Measurements from ENCODE around the gene CWH43. TPM values are rescaled to one million over a fixed set of nuclear protein-coding genes. Genes with fewer than 3 reads are reported as not detected.
A peak's percentile ranks its signal among the peaks of the same experiment; 100 is the strongest.

The CWH43 gene
- polyA plus RNA-seq, 1 of the 3 experiments (the other 2 are of a cell fraction) = not detected

GRCh38 chr4:48949086-48949485 lies 37.0 kb upstream of the CWH43 start:
- Histone ChIP-seq H3K27ac (ENCODE audit: low read depth in 2 of 2, low read length in 1 of 2) (peak overlapping the region in 1 of 2 experiments; percentile 87; a peak in 3 of 4 replicates), H3K9me2 (no peaks in the 10 kb centered on the region), H3K27me3 (ENCODE audit: insufficient read depth) (no peaks in the 10 kb centered on the region), H3K4me3 (ENCODE audit: low read depth in 2 of 2, low read length in 1 of 2) (no peak overlapping the region), H3F3A (replicated peaks; ENCODE audit: insufficient read depth) (peaks cover 12% of the 10 kb centered on the region), H4K20me1 (ENCODE audit: insufficient read depth) (no peaks in the 10 kb centered on the region), H2AFZ (ENCODE audit: low read depth) (peak overlapping the region; percentile 27; the same call in 1 of the 2 replicates), H3K4me1 (ENCODE audit: control insufficient read depth in 1 of 2, insufficient read depth in 2 of 2, low read depth in 1 of 2, low read length in 1 of 2) (no peaks in the 10 kb centered on the region; a peak in 1 of 4 replicates), H3K79me2 (ENCODE audit: insufficient read depth) (no peaks in the 10 kb centered on the region), H3K36me3 (replicated peaks in 1 of 2; ENCODE audit: control insufficient read depth in 1 of 2, insufficient read depth in 2 of 2, low read length in 1 of 2) (no peaks in the 10 kb centered on the region), H3K9me3 (peaks cover 10% of the 10 kb centered on the region; the same call in 1 of the 2 replicates), H3K4me2 (peak overlapping the region; percentile 30; the same call in 1 of the 2 replicates), H3K9ac (0 out of 2 replicates have a peak overlapping the region, but pooled peaks have one; percentile 13)
- TF ChIP-seq, protein P1, sequence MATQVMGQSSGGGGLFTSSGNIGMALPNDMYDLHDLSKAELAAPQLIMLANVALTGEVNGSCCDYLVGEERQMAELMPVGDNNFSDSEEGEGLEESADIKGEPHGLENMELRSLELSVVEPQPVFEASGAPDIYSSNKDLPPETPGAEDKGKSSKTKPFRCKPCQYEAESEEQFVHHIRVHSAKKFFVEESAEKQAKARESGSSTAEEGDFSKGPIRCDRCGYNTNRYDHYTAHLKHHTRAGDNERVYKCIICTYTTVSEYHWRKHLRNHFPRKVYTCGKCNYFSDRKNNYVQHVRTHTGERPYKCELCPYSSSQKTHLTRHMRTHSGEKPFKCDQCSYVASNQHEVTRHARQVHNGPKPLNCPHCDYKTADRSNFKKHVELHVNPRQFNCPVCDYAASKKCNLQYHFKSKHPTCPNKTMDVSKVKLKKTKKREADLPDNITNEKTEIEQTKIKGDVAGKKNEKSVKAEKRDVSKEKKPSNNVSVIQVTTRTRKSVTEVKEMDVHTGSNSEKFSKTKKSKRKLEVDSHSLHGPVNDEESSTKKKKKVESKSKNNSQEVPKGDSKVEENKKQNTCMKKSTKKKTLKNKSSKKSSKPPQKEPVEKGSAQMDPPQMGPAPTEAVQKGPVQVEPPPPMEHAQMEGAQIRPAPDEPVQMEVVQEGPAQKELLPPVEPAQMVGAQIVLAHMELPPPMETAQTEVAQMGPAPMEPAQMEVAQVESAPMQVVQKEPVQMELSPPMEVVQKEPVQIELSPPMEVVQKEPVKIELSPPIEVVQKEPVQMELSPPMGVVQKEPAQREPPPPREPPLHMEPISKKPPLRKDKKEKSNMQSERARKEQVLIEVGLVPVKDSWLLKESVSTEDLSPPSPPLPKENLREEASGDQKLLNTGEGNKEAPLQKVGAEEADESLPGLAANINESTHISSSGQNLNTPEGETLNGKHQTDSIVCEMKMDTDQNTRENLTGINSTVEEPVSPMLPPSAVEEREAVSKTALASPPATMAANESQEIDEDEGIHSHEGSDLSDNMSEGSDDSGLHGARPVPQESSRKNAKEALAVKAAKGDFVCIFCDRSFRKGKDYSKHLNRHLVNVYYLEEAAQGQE (IDR thresholded peaks at IDR 0.05; ENCODE audit: low read depth, low read length) = no peak
- no peak for TF ChIP-seq ELF1 (IDR thresholded peaks at IDR 0.05)
- no peak for TF ChIP-seq RFX5 (IDR thresholded peaks at IDR 0.05; ENCODE audit: low read length)
- TF ChIP-seq JUND (IDR thresholded peaks at IDR 0.05) = no peak
- no peak for TF ChIP-seq GABPA (IDR thresholded peaks at IDR 0.05; ENCODE audit: low read depth)
- TF ChIP-seq RXRA (IDR thresholded peaks at IDR 0.05; ENCODE audit: borderline replicate concordance, low read depth) = no peak
- TF ChIP-seq GATA2 (CRISPR knock-in tag; IDR thresholded peaks at IDR 0.05) = no peak
- TF ChIP-seq SMC3 (IDR thresholded peaks at IDR 0.05; ENCODE audit: low read depth, low read length) = no peak
- TF ChIP-seq SIN3A (IDR thresholded peaks at IDR 0.05; ENCODE audit: borderline replicate concordance, low read depth, low read length) = no peak
- TF ChIP-seq MEF2A (IDR thresholded peaks at IDR 0.05; ENCODE audit: borderline replicate concordance, low read depth) = no peak
- TF ChIP-seq CHD2 (IDR thresholded peaks at IDR 0.05; ENCODE audit: low read length, partially characterized antibody) = no peak
- TF ChIP-seq EZH2phosphoT487 (IDR thresholded peaks at IDR 0.05; ENCODE audit: borderline replicate concordance, low read depth) = no peak
- no peak for TF ChIP-seq RAD21 (IDR thresholded peaks at IDR 0.05; ENCODE audit: low read length)
- TF ChIP-seq, protein P2, sequence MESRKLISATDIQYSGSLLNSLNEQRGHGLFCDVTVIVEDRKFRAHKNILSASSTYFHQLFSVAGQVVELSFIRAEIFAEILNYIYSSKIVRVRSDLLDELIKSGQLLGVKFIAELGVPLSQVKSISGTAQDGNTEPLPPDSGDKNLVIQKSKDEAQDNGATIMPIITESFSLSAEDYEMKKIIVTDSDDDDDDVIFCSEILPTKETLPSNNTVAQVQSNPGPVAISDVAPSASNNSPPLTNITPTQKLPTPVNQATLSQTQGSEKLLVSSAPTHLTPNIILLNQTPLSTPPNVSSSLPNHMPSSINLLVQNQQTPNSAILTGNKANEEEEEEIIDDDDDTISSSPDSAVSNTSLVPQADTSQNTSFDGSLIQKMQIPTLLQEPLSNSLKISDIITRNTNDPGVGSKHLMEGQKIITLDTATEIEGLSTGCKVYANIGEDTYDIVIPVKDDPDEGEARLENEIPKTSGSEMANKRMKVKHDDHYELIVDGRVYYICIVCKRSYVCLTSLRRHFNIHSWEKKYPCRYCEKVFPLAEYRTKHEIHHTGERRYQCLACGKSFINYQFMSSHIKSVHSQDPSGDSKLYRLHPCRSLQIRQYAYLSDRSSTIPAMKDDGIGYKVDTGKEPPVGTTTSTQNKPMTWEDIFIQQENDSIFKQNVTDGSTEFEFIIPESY (IDR thresholded peaks at IDR 0.05; ENCODE audit: borderline replicate concordance, low read depth) = no peak
- TF ChIP-seq YY1 (IDR thresholded peaks at IDR 0.05; ENCODE audit: low read depth) = no peak
- no peak for TF ChIP-seq TAF1 (IDR thresholded peaks at IDR 0.05; ENCODE audit: borderline replicate concordance, low read depth, low read length)
- no peak for TF ChIP-seq MXI1 (IDR thresholded peaks at IDR 0.05; ENCODE audit: low read depth, low read length)
- TF ChIP-seq, protein P3, sequence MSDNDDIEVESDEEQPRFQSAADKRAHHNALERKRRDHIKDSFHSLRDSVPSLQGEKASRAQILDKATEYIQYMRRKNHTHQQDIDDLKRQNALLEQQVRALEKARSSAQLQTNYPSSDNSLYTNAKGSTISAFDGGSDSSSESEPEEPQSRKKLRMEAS (IDR thresholded peaks at IDR 0.05; ENCODE audit: low read depth) = no peak
- TF ChIP-seq PBX3 (IDR thresholded peaks at IDR 0.05) = no peak
- no peak for TF ChIP-seq FOXJ3 (CRISPR knock-in tag; IDR thresholded peaks at IDR 0.05)
- POLR2A ChIA-PET = no interaction called here
- DNase-seq = no peak
- CTCF ChIA-PET = interaction anchor here (0.9 to 1.3 kb wide), 3 partner anchors 13 to 403 kb away, joined by 3 to 4 read pairs (median 3); no protein-coding TSS in a partner anchor
